T follicular helper cell (primary cell): Measurements from ENCODE around the gene IL2RG.

Source experiments
- DNase-seq: peaks from one replicate; pipeline ENCODE4 v3.0.0-alpha.2; 2020; ENCODE audit warnings: low read depth
- total RNA-seq, 2 experiments: gene quantifications; one replicate each; lab custom pipeline; 2026; lab: John Stamatoyannopoulos, UW

Gene IL2RG
- 26.8 to 31.3 reads per million in 2 experiments for total RNA-seq

GRCh38 chrX:71111141-71111843 lies at the start of gene IL2RG:
Gene IL2RG (minus strand): TSS chrX:71111577. CDS start chrX:71111539, 38 bp downstream.
- peak; percentile 83 for DNase-seq

- no peak for DNase-seq
Observed at GRCh38 chrX:71160475-71160874, 49.1 kb upstream of the IL2RG start.

GRCh38 chrX:71159335-71159734 lies 48.0 kb upstream of the IL2RG start:
- DNase-seq, result no peak

GRCh38 chrX:71158603-71159002 lies 47.2 kb upstream of the IL2RG start:
- DNase-seq, result no peak

GRCh38 chrX:71154641-71155040 lies 43.3 kb upstream of the IL2RG start:
- DNase-seq, result no peak

GRCh38 chrX:71154196-71154595 lies 42.8 kb upstream of the IL2RG start:
- DNase-seq, result no peak

GRCh38 chrX:71151366-71151765 lies 40.0 kb upstream of the IL2RG start:
- DNase-seq, result no peak

GRCh38 chrX:71148278-71148663 lies 36.9 kb upstream of the IL2RG start:
- DNase-seq, result no peak

GRCh38 chrX:71147496-71148277 lies 36.3 kb upstream of the IL2RG start:
- no peak for DNase-seq

GRCh38 chrX:71144651-71145050 lies 33.3 kb upstream of the IL2RG start, which contains the start of gene NLGN3:
Gene NLGN3 (plus strand): TSS chrX:71144841. CDS start chrX:71147750, 2,909 bp downstream.
- no peak for DNase-seq

- no peak for DNase-seq
Observed at GRCh38 chrX:71143508-71143907, 32.1 kb upstream of the IL2RG start.

- no peak for DNase-seq
Observed at GRCh38 chrX:71140440-71140839, 29.1 kb upstream of the IL2RG start.

- DNase-seq, result no peak
Observed at GRCh38 chrX:71131510-71131909, 20.1 kb upstream of the IL2RG start.

GRCh38 chrX:71128915-71129765 lies 17.8 kb upstream of the IL2RG start:
- DNase-seq, result peak; percentile 70

- DNase-seq, result no peak
Observed at GRCh38 chrX:71128166-71128833, 16.9 kb upstream of the IL2RG start.

- DNase-seq, result no peak
Observed at GRCh38 chrX:71118985-71119535, 7.7 kb upstream of the IL2RG start.

- peak; percentile 64 for DNase-seq
Observed at GRCh38 chrX:71118032-71118984, 6.9 kb upstream of the IL2RG start, which contains the start of gene MED12. Gene MED12 (plus strand): TSS chrX:71118596. CDS start chrX:71118755, 159 bp downstream.

- DNase-seq, result no peak
Observed at GRCh38 chrX:71117358-71117757, 6.0 kb upstream of the IL2RG start.

GRCh38 chrX:71111921-71112431 lies 599 bp upstream of the IL2RG start:
- no peak for DNase-seq

- no peak for DNase-seq
Observed at GRCh38 chrX:71109051-71109450, 2.3 kb downstream of the IL2RG start.
